Epithelial cell of proximal tubule (primary cell): ENCODE data around the gene SHB. TPM values are rescaled to one million over a fixed set of nuclear protein-coding genes. Genes with fewer than 3 reads are reported as not detected.
A peak's percentile ranks its signal among the peaks of the same experiment; 100 is the strongest.

Experiments
- DNase-seq: peaks from one replicate; pipeline ENCODE4 v3.0.0-alpha.2; 2011; ENCODE audit warnings: low read depth
- H3K4me3 ChIP-seq: 2 replicates; pipeline ENCODE4 v1.5.1; 2011; ENCODE audit warnings: low read depth, mild to moderate bottlenecking, low read length
- CTCF ChIP-seq: conservative IDR thresholded peaks from 2 replicates; pipeline ENCODE4 v1.5.1; 2012; ENCODE audit warnings: low read depth, mild to moderate bottlenecking, low read length
- total RNA-seq: library from RNA; depleted of rRNA; stranded (reverse); fragments of >200 nt; gene quantifications from 2 replicates; pipeline ENCODE4 v1.2.3, GENCODE V29; 2015

The SHB gene
- total RNA-seq, 1 donor from 2014 or later, result 32.7 TPM

GRCh38 chr9:38035873-38036272 lies 33.2 kb downstream of the SHB start:
- TF ChIP-seq CTCF, result no peak
- no peak overlapping the region for H3K4me3 ChIP-seq
- DNase-seq, result no peak

- TF ChIP-seq CTCF, result no peak
- no peak overlapping the region for H3K4me3 ChIP-seq
- no peak for DNase-seq
These were observed 35.1 kb downstream of the SHB start for GRCh38 chr9:38033941-38034340.

GRCh38 chr9:38032266-38033110 lies 36.5 kb downstream of the SHB start:
- TF ChIP-seq CTCF, result no peak
- DNase-seq, result no peak
- H3K4me3 ChIP-seq, result no peak overlapping the region

GRCh38 chr9:38031594-38031993 lies 37.4 kb downstream of the SHB start:
- H3K4me3 ChIP-seq, result no peak overlapping the region
- TF ChIP-seq CTCF, result no peak
- DNase-seq, result no peak

- DNase-seq, result no peak
- no peak overlapping the region for H3K4me3 ChIP-seq
- TF ChIP-seq CTCF, result peak; percentile 19
These were observed 38.4 kb downstream of the SHB start for GRCh38 chr9:38030658-38031057.

- H3K4me3 ChIP-seq, result no peak overlapping the region
- no peak for DNase-seq
- TF ChIP-seq CTCF, result no peak
These were observed 39.0 kb downstream of the SHB start for GRCh38 chr9:38029915-38030638.
